ENCODE measurements around the gene BTBD18.
A peak's percentile ranks its signal among the peaks of the same experiment; 100 is the strongest.

Gene BTBD18

DNA sequence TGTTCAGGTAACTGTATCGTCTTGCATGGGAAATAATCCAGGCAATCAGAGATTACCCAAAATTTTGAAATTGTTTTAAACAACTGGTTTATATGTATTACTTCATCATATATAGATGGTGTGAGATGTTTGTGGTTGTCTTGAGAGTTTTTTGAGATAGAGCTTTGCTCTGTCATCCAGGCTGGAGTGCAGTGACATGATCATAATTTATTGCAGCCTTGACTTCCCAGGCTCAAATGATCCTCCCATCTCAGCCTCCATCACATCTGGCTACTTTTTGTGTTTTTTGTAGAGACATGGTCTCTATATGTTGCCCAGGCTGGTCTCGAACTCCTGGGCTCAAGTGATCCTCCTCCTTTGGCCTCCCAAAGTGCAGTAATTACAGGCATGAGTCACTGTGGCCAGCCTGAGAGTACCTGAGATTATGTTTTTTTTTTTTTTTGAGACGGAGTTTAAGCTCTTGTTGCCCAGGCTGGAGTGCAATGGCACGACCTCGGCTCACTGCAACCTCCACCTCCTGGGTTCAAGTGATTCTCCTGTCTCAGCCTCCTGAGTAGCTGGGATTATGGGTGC is 21.5 kb upstream of the BTBD18 start:
- DNase-seq: no peak

- no peak for DNase-seq
These were observed 20.9 kb upstream of the BTBD18 start for GRCh38 chr11:57772562-57772961.

GRCh38 chr11:57771365-57771764 is 19.7 kb upstream of the BTBD18 start:
- DNase-seq: no peak

DNA sequence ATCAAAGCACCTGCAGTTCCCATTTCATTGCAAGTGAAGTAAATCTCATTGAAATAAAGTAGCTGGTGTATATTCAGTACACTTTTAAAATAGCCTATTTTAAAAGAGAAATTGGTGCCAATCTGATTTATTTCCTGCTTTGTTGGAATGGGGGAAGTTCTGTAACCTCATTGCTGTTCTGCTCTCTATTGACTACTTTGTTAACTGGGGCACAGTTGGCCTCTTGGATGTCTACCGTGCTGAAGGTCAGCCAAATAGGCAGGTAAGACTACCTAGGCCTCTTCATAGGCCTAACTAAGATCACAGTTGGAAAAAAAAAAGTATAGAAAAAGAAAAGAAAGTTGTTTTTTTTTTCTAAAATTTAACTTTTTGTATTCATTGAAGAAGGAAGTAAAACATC is 19.2 kb upstream of the BTBD18 start:
- no peak for DNase-seq

- no peak for DNase-seq
These were observed 13.4 kb upstream of the BTBD18 start for GRCh38 chr11:57764972-57765371.

GRCh38 chr11:57764566-57764965 is 12.9 kb upstream of the BTBD18 start:
- DNase-seq: no peak

DNA sequence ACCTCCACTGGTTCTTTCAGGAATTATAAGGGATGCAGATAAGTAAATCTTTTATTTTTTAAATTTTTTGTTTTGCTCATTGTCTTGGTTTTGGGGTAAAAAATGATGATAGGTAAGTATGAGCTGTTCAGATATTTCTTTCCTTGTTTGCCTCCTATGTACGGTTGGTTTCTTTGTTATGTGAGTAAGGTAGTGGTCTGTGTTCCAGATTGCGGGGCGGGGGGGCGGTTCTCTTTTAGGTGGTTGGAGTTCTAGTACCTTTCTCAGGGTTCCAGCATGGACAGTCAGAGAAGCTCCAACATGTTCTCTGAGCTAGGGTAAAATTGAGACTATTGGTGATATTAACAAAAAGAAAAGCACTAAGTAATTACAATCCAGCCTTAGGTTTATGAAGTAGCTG is 12.4 kb upstream of the BTBD18 start:
- DNase-seq: no peak

DNA sequence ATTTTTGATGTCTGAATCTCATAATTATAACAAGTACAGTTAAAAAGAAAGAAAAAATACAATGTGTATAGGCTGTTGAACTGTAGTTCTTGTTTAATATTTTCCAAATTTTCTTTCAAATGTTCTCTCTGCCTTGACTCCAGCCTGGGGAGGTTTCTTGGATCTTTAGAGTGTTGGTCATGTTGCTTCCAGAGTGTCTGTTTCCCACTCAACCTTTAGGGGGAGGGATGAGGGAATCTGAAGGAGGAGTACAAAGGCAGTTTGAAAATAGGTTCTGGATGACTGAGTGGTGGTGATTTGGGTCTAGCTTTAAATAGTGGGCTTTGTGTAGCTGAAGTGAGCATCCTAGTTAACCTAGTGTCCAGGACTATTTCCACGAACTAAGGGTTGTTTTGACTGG is 11.9 kb upstream of the BTBD18 start:
- DNase-seq: no peak

DNA sequence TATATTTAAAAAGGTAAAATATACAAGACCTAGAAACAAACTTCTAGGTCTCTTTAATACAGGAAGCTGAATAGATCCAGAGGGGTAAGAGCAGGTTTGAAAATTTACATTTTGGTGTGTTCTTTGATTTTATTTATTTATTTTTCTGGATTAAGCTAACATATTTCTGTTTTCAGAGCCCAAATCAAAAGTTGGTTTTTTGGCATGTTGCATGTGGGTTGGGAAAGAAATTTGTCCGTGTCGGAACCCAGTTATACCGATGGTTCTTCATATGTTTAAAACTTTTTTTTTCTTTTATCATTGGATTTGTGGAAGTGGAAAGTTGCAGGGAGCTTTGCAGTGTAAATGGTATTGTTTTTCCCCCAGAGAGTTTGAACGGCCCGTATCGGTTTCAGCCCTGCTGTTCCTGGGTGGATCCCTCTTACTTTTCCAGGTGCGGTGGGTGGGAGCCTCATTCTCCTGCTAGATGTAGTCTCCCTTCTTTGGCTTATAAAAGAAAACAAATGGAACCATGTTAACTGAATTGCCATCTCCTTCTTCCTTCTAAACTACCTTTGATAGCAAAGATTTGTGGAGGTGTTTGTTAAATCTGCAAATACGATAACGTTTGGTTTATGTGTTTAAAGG is 10.7 kb upstream of the BTBD18 start:
- no peak for DNase-seq

- DNase-seq: no peak
These were observed 9.9 kb upstream of the BTBD18 start, which contains the start of gene CTNND1 for GRCh38 chr11:57761301-57762234. CTNND1 (plus strand) TSS chr11:57761802; CDS start chr11:57791479, 29,677 bp downstream.

GRCh38 chr11:57758174-57758573 is 6.6 kb upstream of the BTBD18 start:
- no peak for DNase-seq

GRCh38 chr11:57752954-57753353 is 1.3 kb upstream of the BTBD18 start:
- no peak for DNase-seq

DNA sequence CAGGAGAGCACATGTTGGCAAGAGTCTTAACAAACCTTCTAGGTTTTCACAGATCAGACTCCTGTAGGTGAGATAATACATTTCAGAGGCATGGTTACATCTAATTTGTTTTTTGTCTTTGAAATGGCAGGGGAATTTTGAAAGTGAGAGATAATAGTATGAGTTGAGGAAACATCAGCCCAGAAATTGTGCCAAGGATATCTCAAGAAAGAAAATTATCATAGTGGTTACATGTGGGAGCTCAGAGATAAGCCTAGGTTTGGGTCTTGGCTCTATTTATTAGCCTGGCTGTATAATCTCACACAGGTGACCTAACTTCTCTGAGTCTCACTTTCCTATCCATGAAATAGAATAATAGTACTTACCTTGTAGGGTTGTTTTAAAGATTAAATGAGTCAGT is 443 bp downstream of the BTBD18 start:
- no peak for DNase-seq

DNA sequence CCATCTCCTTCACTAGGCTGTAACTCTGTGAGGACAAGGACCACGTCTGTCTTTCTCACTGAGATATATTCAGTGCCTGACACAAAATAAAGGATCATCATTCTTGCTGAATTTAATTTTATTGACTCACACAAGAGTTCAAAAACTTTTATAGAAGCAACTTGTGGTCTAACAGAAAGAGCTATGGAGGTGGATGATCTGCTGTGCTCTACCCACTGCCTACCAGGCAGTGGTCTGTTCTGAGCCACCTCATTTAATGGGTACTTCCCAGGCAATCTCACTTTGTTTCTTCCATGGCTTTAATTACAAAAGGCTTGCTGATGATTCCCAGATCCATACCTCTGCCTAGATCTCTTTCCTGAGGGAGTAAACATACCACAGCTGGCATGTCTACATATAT is 4.7 kb downstream of the BTBD18 start:
- DNase-seq: no peak

DNA sequence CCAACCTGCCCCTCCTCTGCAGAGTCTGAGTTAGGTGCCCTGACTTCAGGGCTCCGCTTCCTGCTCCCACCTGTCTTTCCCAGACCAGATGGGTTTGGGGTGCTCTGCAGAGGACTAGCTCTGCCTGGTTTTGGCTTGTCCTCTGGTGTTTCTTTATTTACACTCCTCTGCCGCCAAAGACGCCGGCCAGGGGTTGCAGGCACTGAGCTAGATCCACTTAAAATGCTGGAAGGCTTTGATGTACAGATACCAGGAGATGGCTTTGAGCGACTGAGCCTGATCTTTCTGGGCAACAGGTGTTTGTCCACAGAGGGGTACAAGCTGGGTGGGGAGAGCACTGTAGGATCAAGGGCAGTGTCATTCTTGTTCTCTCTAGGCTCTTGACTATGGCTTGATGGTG is 6.4 kb downstream of the BTBD18 start:
- no peak for DNase-seq

- no peak for DNase-seq
These were observed 7.3 kb downstream of the BTBD18 start for GRCh38 chr11:57744357-57744756.

GRCh38 chr11:57742087-57742452 is 9.5 kb downstream of the BTBD18 start:
- DNase-seq: no peak

DNA sequence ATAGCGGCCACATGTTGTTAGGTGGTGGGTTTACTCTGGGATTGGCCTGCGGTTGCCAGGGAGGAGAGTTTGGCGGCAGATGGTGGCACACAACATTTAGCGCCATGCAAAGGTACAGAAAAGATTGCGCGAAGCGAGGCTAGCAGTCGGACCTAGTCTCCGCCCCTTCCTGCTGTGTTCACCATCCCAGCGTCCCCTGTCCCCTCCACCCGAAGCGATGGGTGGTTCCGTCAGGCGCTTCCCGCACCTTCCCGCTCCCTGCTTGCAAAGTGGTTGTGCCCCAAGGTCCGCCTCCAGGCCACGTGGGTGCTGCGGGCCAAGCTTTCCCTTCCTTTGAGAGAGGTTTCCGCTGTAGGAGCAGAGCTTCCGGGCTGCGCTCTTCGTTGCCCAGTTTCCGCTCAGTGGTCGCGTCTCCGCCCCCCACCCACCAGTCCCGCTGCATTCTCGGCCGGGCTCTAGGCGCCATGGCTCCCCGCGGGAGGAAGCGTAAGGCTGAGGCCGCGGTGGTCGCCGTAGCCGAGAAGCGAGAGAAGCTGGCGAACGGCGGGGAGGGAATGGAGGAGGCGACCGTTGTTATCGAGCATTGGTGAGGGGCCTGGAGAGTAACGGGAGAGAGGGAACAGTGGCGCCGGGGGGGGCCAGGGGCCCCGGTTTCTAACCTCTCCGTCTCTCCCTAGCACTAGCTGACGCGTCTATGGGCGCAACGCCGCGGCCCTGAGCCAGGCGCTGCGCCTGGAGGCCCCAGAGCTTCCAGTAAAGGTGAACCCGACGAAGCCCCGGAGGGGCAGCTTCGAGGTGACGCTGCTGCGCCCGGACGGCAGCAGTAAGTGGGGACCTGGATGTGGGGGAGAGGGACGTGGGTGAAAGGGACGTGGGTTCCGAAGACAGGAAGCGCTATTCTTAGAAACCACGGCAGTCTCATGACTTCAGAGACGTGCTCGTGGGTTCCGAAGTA is 10.2 kb downstream of the BTBD18 start, which contains the start of gene SELENOH:
SELENOH (plus strand) TSS at position 360 of the 955 bp plus-strand sequence; CDS start at position 465, 105 bp downstream.
- DNase-seq: peak; percentile 95

DNA sequence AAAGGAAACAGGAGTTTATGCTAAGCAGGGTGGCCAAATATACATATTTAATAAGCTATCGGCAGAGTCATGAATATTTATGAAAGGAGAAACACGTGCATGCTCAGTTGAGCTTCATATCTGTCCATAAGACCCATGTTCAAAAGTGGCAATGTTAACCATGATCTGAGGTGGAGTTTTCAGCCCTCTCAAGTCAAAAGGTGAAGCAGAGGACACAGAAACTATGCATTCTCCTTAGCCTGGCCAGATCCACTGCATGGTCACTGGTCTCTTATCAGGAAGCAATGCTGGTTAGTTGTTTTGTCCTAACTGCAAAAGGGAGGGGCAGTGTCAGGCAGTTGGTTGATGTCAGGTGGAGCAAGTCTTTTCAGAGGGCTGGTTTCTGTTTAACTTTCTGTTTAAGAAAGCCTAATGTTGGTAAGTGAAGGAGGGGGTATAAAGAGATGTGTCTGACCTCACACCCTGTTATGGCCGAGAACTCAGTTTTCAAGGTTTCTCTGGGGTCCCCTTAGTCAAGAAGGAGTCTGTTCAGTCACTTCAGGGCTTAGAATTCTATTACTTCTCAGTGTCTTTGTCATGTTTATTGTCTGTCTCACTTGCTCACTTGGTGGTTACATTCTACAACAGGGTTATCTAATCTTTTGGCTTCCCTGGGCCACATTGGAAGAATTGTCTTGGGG is 15.9 kb downstream of the BTBD18 start:
- no peak for DNase-seq

GRCh38 chr11:57732661-57733060 is 19.0 kb downstream of the BTBD18 start:
- DNase-seq: no peak

- no peak for DNase-seq
These were observed 22.1 kb downstream of the BTBD18 start for GRCh38 chr11:57729479-57729878.

GRCh38 chr11:57728829-57729228 is 22.8 kb downstream of the BTBD18 start:
- no peak for DNase-seq
